K562 (cell line): ENCODE results near the gene B4GALT5. TPM values are rescaled to one million over a fixed set of nuclear protein-coding genes. Genes with fewer than 3 reads are reported as not detected.

Experiments used
- BRCA1 ChIP-seq, 2 experiments: fragments of 450-650 bp in 1 of 2; sonication (generic) in 1 of 2; formaldehyde crosslinking in 1 of 2; IDR thresholded peaks; 2 replicates each; pipeline versions ENCODE4 v1.5.0 to v1.6.1; 2017 to 2020; ENCODE audit warnings: mild to moderate bottlenecking in 1 of 2, missing genetic modification reagents in 1 of 2
- KDM4B ChIP-seq, 2 experiments: fragments of 450-650 bp in 1 of 2; sonication (generic) in 1 of 2; IDR thresholded peaks; 2 replicates each; pipeline ENCODE4 v1.6.1; 2016 to 2017; ENCODE audit warnings: borderline replicate concordance in 2 of 2, antibody characterized with exemption in 1 of 2, low read depth in 1 of 2, mild to moderate bottlenecking in 1 of 2
- KLF10 ChIP-seq: fragments of 250-450 bp; sonication (Bioruptor Pico); IDR thresholded peaks from 2 replicates; pipeline ENCODE4 v1.6.1; 2021; ENCODE audit warnings: matching md5 sums
- MAFF ChIP-seq: IDR thresholded peaks from 2 replicates; pipeline ENCODE4 v1.6.1; 2012; ENCODE audit warnings: low read length, improper control_type of control experiment
- MCM7 ChIP-seq, 2 experiments: fragments of 450-650 bp; IDR thresholded peaks; 2 replicates each; pipeline ENCODE4 v1.6.1; 2016 to 2018
- MYNN ChIP-seq, 2 experiments: sonication (generic); formaldehyde crosslinking in 1 of 2; IDR thresholded peaks; 2 replicates each; pipeline versions ENCODE4 v1.5.0 to v1.6.1; 2016 to 2020; ENCODE audit warnings: antibody characterized with exemption in 1 of 2, missing genetic modification reagents in 1 of 2
- NEUROD1 ChIP-seq: fragments of 150-350 bp; IDR thresholded peaks from 2 replicates; pipeline ENCODE4 v1.6.1; 2014; ENCODE audit warnings: borderline replicate concordance, low read length, low read depth; ENCODE audit not compliant: partially characterized antibody
- ZNF444 ChIP-seq: fragments of 250-450 bp; sonication (Bioruptor Pico); IDR thresholded peaks from 2 replicates; pipeline ENCODE4 v1.4.0; 2020; ENCODE audit warnings: mild to moderate bottlenecking, moderate library complexity
- ZNF668 ChIP-seq: fragments of 250-450 bp; sonication (Bioruptor Pico); IDR thresholded peaks from 2 replicates; pipeline ENCODE4 v1.8.0; 2022; ENCODE audit warnings: mild to moderate bottlenecking, inconsistent platforms
- ZNF77 ChIP-seq: fragments of 250-450 bp; sonication (Bioruptor Pico); IDR thresholded peaks from 2 replicates; pipeline ENCODE4 v1.5.0; 2020
- polyA plus RNA-seq, 8 experiments: library from polyadenylated mRNA; depleted of rRNA in 4 of 8; stranded (reverse) in 5 of 8; unstranded in 3 of 8; fragments of >200 nt; fragmentation: Nextera tagmentation in 2 of 8; fragmentation: Illumina TruSeq in 1 of 8; extraction: Ambion mirVana in 2 of 8; extraction: Trizol in 1 of 8; gene quantifications; 2 replicates each; pipeline versions ENCODE4 v1.2.1 to v1.2.3, GENCODE V29; 2011 to 2014; ENCODE audit warnings: inconsistent platforms in 1 of 8, missing spikeins in 1 of 8
- total RNA-seq, 7 experiments: library from RNA; depleted of rRNA in 6 of 7; stranded (reverse); fragments of >200 nt in 6 of 7; fragmentation: Illumina TruSeq in 2 of 7; extraction: Trizol in 2 of 7; gene quantifications; 2 replicates each; pipeline versions ENCODE4 v1.2.1 to v1.2.3, GENCODE V29; 2011 to 2021; ENCODE audit warnings: low replicate concordance in 1 of 7
- TF ChIP-seq, protein P1 (sequence below): fragments of 250-450 bp; sonication (Bioruptor Pico); IDR thresholded peaks from 2 replicates; pipeline ENCODE4 v1.4.0; 2020
- TF ChIP-seq, protein P2 (sequence below): fragments of 450-650 bp; IDR thresholded peaks from 2 replicates; pipeline ENCODE4 v1.6.1; 2017; ENCODE audit warnings: antibody characterized with exemption, mild to moderate bottlenecking
- TF ChIP-seq, protein P3 (sequence below): fragments of 150-350 bp; conservative IDR thresholded peaks from 2 replicates; pipeline ENCODE4 v1.6.1; 2014; ENCODE audit warnings: low read length
- TF ChIP-seq, protein P4 (sequence below): sonication (generic); formaldehyde crosslinking; IDR thresholded peaks from 2 replicates; pipeline ENCODE4 v1.8.0; 2023; ENCODE audit warnings: mild to moderate bottlenecking, missing genetic modification reagents

B4GALT5 gene
- total and polyA plus RNA-seq, 9 of the 15 experiments (the other 6 are each of a cell fraction or from before 2014, with no cell fraction given), result 8.5 to 32.6 (median 23.4) TPM

DNA sequence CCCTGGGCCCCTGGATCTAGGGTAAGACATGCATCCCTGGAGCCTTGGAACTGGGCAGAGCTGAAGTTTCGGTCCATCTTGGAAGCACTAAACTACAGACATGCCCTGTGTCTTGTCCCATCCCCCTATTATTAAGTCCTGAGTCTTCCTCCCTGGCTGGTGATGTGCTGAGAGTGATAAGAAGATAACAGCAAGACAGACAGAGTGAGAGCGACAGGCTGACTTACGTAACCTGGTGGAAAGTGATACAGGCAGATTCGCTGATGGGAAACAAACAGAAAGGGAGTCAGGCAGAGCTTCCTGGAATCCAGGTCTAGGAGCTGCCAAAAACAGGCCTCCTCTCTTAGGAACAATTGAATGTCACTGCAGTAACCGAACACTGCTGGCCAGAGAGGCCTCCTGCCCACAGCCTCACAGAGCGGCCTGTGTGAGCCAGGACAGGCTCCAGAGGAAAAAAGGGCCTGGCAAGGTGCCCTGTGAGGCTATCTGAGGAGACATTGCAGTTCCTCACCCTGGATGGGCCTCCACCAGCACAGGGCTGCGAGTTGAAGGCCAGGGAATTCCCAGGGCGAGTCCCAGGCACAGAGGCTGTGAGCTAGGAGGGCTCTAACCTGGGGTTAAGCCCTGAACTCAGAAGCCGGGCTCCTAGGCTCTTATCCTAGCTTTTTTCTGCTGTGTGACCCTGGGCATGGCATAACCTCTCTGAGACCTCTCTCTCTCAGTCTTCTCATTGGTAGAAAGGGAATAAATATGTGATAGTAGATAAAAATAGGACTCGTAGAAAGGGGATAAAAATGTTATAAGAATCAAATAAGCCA, 34.2 kb upstream of the B4GALT5 start (continued):
- no peak for TF ChIP-seq ZNF77 (CRISPR knock-in tag)
- no peak for TF ChIP-seq KDM4B (IDR thresholded peaks at IDR 0.05; ENCODE audit: borderline replicate concordance in 2 of 2, low read depth in 1 of 2)
- no peak for TF ChIP-seq NEUROD1
- TF ChIP-seq, protein P1, sequence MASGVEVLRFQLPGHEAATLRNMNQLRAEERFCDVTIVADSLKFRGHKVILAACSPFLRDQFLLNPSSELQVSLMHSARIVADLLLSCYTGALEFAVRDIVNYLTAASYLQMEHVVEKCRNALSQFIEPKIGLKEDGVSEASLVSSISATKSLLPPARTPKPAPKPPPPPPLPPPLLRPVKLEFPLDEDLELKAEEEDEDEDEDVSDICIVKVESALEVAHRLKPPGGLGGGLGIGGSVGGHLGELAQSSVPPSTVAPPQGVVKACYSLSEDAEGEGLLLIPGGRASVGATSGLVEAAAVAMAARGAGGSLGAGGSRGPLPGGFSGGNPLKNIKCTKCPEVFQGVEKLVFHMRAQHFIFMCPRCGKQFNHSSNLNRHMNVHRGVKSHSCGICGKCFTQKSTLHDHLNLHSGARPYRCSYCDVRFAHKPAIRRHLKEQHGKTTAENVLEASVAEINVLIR, result no peak
- TF ChIP-seq ZNF444 (CRISPR knock-in tag), result no peak
- TF ChIP-seq MYNN (IDR thresholded peaks at IDR 0.05), result no peak; the same call in 1 of the 2 replicates
- TF ChIP-seq MYNN (CRISPR knock-in tag; IDR thresholded peaks at IDR 0.05), result no peak
- TF ChIP-seq KLF10 (CRISPR knock-in tag), result no peak
- TF ChIP-seq, protein P2, sequence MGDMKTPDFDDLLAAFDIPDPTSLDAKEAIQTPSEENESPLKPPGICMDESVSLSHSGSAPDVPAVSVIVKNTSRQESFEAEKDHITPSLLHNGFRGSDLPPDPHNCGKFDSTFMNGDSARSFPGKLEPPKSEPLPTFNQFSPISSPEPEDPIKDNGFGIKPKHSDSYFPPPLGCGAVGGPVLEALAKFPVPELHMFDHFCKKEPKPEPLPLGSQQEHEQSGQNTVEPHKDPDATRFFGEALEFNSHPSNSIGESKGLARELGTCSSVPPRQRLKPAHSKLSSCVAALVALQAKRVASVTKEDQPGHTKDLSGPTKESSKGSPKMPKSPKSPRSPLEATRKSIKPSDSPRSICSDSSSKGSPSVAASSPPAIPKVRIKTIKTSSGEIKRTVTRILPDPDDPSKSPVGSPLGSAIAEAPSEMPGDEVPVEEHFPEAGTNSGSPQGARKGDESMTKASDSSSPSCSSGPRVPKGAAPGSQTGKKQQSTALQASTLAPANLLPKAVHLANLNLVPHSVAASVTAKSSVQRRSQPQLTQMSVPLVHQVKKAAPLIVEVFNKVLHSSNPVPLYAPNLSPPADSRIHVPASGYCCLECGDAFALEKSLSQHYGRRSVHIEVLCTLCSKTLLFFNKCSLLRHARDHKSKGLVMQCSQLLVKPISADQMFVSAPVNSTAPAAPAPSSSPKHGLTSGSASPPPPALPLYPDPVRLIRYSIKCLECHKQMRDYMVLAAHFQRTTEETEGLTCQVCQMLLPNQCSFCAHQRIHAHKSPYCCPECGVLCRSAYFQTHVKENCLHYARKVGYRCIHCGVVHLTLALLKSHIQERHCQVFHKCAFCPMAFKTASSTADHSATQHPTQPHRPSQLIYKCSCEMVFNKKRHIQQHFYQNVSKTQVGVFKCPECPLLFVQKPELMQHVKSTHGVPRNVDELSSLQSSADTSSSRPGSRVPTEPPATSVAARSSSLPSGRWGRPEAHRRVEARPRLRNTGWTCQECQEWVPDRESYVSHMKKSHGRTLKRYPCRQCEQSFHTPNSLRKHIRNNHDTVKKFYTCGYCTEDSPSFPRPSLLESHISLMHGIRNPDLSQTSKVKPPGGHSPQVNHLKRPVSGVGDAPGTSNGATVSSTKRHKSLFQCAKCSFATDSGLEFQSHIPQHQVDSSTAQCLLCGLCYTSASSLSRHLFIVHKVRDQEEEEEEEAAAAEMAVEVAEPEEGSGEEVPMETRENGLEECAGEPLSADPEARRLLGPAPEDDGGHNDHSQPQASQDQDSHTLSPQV, result 0 out of 2 replicates have a peak, but pooled peaks have one; percentile 53
- no peak for TF ChIP-seq BRCA1 (IDR thresholded peaks at IDR 0.05)
- TF ChIP-seq BRCA1 (CRISPR knock-in tag; IDR thresholded peaks at IDR 0.05), result no peak
- no peak for TF ChIP-seq MCM7 (IDR thresholded peaks at IDR 0.05)
- no peak for TF ChIP-seq MAFF
- TF ChIP-seq, protein P3, sequence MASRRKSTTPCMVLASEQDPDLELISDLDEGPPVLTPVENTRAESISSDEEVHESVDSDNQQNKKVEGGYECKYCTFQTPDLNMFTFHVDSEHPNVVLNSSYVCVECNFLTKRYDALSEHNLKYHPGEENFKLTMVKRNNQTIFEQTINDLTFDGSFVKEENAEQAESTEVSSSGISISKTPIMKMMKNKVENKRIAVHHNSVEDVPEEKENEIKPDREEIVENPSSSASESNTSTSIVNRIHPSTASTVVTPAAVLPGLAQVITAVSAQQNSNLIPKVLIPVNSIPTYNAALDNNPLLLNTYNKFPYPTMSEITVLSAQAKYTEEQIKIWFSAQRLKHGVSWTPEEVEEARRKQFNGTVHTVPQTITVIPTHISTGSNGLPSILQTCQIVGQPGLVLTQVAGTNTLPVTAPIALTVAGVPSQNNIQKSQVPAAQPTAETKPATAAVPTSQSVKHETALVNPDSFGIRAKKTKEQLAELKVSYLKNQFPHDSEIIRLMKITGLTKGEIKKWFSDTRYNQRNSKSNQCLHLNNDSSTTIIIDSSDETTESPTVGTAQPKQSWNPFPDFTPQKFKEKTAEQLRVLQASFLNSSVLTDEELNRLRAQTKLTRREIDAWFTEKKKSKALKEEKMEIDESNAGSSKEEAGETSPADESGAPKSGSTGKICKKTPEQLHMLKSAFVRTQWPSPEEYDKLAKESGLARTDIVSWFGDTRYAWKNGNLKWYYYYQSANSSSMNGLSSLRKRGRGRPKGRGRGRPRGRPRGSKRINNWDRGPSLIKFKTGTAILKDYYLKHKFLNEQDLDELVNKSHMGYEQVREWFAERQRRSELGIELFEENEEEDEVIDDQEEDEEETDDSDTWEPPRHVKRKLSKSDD, result no peak
- TF ChIP-seq, protein P4, sequence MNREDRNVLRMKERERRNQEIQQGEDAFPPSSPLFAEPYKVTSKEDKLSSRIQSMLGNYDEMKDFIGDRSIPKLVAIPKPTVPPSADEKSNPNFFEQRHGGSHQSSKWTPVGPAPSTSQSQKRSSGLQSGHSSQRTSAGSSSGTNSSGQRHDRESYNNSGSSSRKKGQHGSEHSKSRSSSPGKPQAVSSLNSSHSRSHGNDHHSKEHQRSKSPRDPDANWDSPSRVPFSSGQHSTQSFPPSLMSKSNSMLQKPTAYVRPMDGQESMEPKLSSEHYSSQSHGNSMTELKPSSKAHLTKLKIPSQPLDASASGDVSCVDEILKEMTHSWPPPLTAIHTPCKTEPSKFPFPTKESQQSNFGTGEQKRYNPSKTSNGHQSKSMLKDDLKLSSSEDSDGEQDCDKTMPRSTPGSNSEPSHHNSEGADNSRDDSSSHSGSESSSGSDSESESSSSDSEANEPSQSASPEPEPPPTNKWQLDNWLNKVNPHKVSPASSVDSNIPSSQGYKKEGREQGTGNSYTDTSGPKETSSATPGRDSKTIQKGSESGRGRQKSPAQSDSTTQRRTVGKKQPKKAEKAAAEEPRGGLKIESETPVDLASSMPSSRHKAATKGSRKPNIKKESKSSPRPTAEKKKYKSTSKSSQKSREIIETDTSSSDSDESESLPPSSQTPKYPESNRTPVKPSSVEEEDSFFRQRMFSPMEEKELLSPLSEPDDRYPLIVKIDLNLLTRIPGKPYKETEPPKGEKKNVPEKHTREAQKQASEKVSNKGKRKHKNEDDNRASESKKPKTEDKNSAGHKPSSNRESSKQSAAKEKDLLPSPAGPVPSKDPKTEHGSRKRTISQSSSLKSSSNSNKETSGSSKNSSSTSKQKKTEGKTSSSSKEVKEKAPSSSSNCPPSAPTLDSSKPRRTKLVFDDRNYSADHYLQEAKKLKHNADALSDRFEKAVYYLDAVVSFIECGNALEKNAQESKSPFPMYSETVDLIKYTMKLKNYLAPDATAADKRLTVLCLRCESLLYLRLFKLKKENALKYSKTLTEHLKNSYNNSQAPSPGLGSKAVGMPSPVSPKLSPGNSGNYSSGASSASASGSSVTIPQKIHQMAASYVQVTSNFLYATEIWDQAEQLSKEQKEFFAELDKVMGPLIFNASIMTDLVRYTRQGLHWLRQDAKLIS (CRISPR knock-in tag), result no peak
- TF ChIP-seq ZNF668 (CRISPR knock-in tag), result no peak
